ENCODE measurements around the gene MAF.

Gene MAF

GRCh38 chr16:79610771-79611170, 10.2 kb upstream of the MAF start:
- DNase-seq = no peak

- no peak for DNase-seq
These were observed 9.3 kb upstream of the MAF start for GRCh38 chr16:79609861-79610260.

- DNase-seq = no peak
These were observed 8.4 kb upstream of the MAF start for GRCh38 chr16:79608976-79609375.

- DNase-seq = peak; percentile 56
These were observed 7.0 kb upstream of the MAF start for GRCh38 chr16:79607587-79607986.

- no peak for DNase-seq
These were observed 5.5 kb upstream of the MAF start for GRCh38 chr16:79605999-79606398.

- no peak for DNase-seq
These were observed 2.5 kb upstream of the MAF start for GRCh38 chr16:79603055-79603454.

- DNase-seq = no peak
These were observed 2.1 kb upstream of the MAF start for GRCh38 chr16:79602628-79603014.

- DNase-seq = peak; percentile 70
These were observed 1.5 kb upstream of the MAF start for GRCh38 chr16:79601931-79602627.

- no peak for DNase-seq
These were observed 774 bp upstream of the MAF start for GRCh38 chr16:79601092-79601930.

GRCh38 chr16:79599837-79600637, 500 bp downstream of the MAF start:
- peak; percentile 45 for DNase-seq

- no peak for DNase-seq
These were observed 1.2 kb downstream of the MAF start for GRCh38 chr16:79599256-79599836.

- peak; percentile 43 for DNase-seq
These were observed 2.0 kb downstream of the MAF start for GRCh38 chr16:79598348-79599181.

- DNase-seq = no peak
These were observed 2.5 kb downstream of the MAF start for GRCh38 chr16:79598063-79598347.

GRCh38 chr16:79597277-79598062, 3.1 kb downstream of the MAF start:
- DNase-seq = no peak

GRCh38 chr16:79595931-79596450, 4.5 kb downstream of the MAF start:
- no peak for DNase-seq

- DNase-seq = no peak
These were observed 5.3 kb downstream of the MAF start for GRCh38 chr16:79595231-79595641.

- DNase-seq = no peak
These were observed 6.8 kb downstream of the MAF start for GRCh38 chr16:79593754-79594153.

GRCh38 chr16:79593074-79593531, 7.4 kb downstream of the MAF start:
- DNase-seq = no peak

GRCh38 chr16:79592186-79592585, 8.4 kb downstream of the MAF start:
- no peak for DNase-seq

- DNase-seq = no peak
These were observed 10.9 kb downstream of the MAF start for GRCh38 chr16:79589601-79590102.

- DNase-seq = no peak
These were observed 12.6 kb downstream of the MAF start for GRCh38 chr16:79587897-79588296.
